OCI-LY1 (cell line): ENCODE data around the gene DNHD1.

ENCODE experiments used
- CTCF ChIP-seq: fragments of 200-600 bp; sonication (generic), shearing (Covaris generic); IDR thresholded peaks from 2 replicates; pipeline ENCODE4 v1.5.1; 2017; ENCODE audit warnings: mild to moderate bottlenecking, antibody characterized with exemption, low read length, moderate library complexity, mixed read lengths
- EZH2 ChIP-seq: fragments of 200-600 bp; sonication (generic), shearing (Covaris generic); IDR thresholded peaks from 2 replicates; pipeline ENCODE4 v1.8.0; 2017; ENCODE audit warnings: borderline replicate concordance, mixed run types, mild to moderate bottlenecking, antibody characterized with exemption, low read length, moderate library complexity, mixed read lengths

DNA sequence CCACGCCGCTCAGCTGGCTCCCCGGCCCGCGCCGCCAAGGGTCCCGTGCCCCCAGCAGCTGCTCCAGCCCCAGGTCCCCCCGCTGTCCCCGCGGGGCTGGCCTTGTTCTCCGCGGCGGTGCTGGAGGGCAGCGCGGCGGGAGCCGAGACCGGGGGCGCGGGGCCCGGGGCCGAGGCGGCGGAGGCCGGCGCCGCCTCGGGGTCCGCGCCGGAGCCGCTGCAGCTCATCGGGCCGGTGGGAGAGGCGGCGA, 114.8 kb downstream of the DNHD1 start:
- TF ChIP-seq CTCF (no peak), EZH2 (no peak)
